GM03348 (cell line): ENCODE data around the gene VSIG10L2.
A peak's percentile ranks its signal among the peaks of the same experiment; 100 is the strongest.

Experiments used
- DNase-seq: peaks from one replicate; pipeline ENCODE4 v3.0.0; 2012; ENCODE audit warnings: low spot score

VSIG10L2 gene

GRCh38 chr11:125947419-125948277 lies 1.8 kb downstream of the VSIG10L2 start:
- DNase-seq: no peak

- no peak for DNase-seq
Measured at GRCh38 chr11:125948278-125949051, 2.6 kb downstream of the VSIG10L2 start.

- no peak for DNase-seq
Measured at GRCh38 chr11:125949271-125950177, 3.7 kb downstream of the VSIG10L2 start.

GRCh38 chr11:125950178-125950490 lies 4.3 kb downstream of the VSIG10L2 start:
- DNase-seq: no peak

- peak; percentile 45 for DNase-seq
Measured at GRCh38 chr11:125950696-125951651, 5.1 kb downstream of the VSIG10L2 start.

GRCh38 chr11:125951731-125952130 lies 5.9 kb downstream of the VSIG10L2 start:
- DNase-seq: no peak

GRCh38 chr11:125952559-125952958 lies 6.7 kb downstream of the VSIG10L2 start:
- DNase-seq: no peak

GRCh38 chr11:125952973-125953372 lies 7.1 kb downstream of the VSIG10L2 start:
- DNase-seq: no peak

GRCh38 chr11:125953401-125953935 lies 7.6 kb downstream of the VSIG10L2 start:
- DNase-seq: no peak

GRCh38 chr11:125954123-125954944 lies 8.5 kb downstream of the VSIG10L2 start:
- no peak for DNase-seq

GRCh38 chr11:125954945-125955640 lies 9.2 kb downstream of the VSIG10L2 start:
- DNase-seq: no peak

- no peak for DNase-seq
Measured at GRCh38 chr11:125955856-125956255, 10.0 kb downstream of the VSIG10L2 start.

GRCh38 chr11:125956391-125957134 lies 10.7 kb downstream of the VSIG10L2 start:
- DNase-seq: no peak

- no peak for DNase-seq
Measured at GRCh38 chr11:125957618-125958332, 11.9 kb downstream of the VSIG10L2 start.

- DNase-seq: no peak
Measured at GRCh38 chr11:125958872-125959400, 13.1 kb downstream of the VSIG10L2 start.

GRCh38 chr11:125959511-125959910 lies 13.7 kb downstream of the VSIG10L2 start:
- no peak for DNase-seq

GRCh38 chr11:125959931-125960330 lies 14.1 kb downstream of the VSIG10L2 start:
- no peak for DNase-seq

GRCh38 chr11:125960771-125961170 lies 14.9 kb downstream of the VSIG10L2 start:
- DNase-seq: no peak
